Measurements from ENCODE around the gene KPTN.

KPTN gene

DNA sequence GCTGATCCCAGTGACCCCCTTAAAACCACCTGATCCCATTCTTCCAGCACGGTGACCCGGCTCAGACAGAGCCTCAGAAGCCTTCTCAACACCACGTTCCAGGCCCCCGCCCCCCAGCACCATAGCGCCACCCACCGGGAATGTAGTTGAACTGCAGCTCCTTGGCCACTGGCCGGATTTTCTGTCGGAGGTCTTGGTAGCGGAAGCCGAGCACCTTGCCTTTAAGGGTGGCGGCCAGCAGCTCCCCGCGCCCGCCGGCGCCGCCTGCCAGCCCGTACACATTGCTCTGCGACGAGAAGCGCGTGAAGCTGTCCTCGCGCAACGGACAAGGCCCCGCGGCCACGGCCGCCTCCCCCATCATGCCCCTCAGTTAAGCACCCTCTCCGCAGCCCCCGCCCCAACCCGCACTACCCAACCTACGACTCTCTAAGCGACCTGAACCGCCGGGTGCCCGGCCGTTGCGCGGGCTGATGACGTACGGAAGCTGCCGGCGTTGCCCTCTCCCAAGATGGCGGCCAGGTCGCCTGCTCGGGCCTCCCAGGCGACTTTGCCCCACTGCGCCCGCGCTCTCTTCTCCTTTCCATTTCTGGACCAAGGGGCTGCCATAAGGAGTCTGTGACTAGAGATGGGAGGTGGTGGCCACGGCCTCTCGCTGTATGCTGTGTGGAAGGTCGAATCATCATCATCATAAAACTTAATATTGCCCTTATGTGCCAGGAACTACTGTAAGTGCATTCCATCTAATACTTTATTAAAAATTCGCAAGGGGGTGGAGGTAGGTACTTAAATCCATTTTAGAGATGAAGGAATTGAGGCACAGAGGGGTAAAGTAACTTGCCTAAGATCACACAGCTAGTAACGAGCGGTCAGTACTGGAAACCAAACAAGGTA, at the start of gene KPTN:
KPTN (minus strand) TSS at position 420 of the 891 bp plus-strand sequence; CDS start at position 361, 59 bp downstream.
- TF ChIP-seq, protein P1, sequence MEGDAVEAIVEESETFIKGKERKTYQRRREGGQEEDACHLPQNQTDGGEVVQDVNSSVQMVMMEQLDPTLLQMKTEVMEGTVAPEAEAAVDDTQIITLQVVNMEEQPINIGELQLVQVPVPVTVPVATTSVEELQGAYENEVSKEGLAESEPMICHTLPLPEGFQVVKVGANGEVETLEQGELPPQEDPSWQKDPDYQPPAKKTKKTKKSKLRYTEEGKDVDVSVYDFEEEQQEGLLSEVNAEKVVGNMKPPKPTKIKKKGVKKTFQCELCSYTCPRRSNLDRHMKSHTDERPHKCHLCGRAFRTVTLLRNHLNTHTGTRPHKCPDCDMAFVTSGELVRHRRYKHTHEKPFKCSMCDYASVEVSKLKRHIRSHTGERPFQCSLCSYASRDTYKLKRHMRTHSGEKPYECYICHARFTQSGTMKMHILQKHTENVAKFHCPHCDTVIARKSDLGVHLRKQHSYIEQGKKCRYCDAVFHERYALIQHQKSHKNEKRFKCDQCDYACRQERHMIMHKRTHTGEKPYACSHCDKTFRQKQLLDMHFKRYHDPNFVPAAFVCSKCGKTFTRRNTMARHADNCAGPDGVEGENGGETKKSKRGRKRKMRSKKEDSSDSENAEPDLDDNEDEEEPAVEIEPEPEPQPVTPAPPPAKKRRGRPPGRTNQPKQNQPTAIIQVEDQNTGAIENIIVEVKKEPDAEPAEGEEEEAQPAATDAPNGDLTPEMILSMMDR (IDR thresholded peaks at IDR 0.05; ENCODE audit: low read depth, low read length) = peak; percentile 86
- peak within 1 kb of the TSS; percentile 95 for H3K27ac ChIP-seq
- peaks cover 35% of the 10 kb centered on the region for H3K36me3 ChIP-seq
- H3K9me3 ChIP-seq (ENCODE audit: severe bottlenecking) = no peaks in the 10 kb centered on the region
- peak; percentile 90 for DNase-seq
- H3K4me3 ChIP-seq (ENCODE audit: low read depth, low read length) = peak within 1 kb of the TSS; percentile 80
- no peaks in the 10 kb centered on the region for H3K27me3 ChIP-seq (ENCODE audit: insufficient read depth, low read depth, severe bottlenecking)

DNA sequence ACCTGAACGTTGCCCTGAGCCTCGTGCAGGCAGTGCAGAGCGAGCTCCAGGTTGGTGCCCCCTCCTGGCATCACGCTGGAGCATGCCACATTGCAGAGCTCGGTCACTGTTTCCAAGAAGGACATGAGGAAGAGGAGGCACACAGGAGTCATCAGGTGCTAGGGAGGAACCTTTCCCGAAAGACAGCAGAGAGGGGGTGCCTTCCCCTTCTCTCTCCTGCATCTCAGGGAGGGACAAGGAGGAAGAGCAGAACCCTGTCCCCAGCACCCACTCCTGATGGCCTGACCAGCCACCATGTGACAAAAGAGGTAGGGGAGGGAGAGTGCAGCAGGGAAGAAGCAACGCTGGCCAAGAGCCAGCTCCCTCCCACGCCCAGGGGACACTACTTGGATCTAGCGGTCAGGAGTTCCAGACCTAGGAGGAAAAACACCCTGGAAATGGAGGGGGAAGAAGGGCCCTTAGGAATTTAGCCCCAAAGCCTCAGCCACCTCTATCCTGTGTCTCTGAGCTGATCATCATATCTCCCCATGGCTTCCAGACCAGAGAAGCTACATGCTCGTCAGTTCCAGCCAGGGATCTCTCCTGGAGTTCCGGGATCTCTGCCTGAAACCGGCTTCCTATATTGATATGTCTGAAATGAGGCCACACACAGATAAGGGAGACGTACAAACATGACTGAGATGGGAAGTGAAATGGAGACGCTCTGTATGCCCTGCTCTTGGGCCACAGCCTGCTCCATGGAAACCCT, 47.8 kb upstream of the KPTN start:
- H3K4me3 ChIP-seq (ENCODE audit: low read depth, low read length) = no peak overlapping the region
- H3K27me3 ChIP-seq (ENCODE audit: insufficient read depth, low read depth, severe bottlenecking) = no peaks in the 10 kb centered on the region
- TF ChIP-seq, protein P1 (IDR thresholded peaks at IDR 0.05; ENCODE audit: low read depth, low read length) = no peak
- no peak for DNase-seq
- H3K9me3 ChIP-seq (ENCODE audit: severe bottlenecking) = no peaks in the 10 kb centered on the region
- H3K36me3 ChIP-seq = no peaks in the 10 kb centered on the region
- H3K27ac ChIP-seq = no peak overlapping the region

DNA sequence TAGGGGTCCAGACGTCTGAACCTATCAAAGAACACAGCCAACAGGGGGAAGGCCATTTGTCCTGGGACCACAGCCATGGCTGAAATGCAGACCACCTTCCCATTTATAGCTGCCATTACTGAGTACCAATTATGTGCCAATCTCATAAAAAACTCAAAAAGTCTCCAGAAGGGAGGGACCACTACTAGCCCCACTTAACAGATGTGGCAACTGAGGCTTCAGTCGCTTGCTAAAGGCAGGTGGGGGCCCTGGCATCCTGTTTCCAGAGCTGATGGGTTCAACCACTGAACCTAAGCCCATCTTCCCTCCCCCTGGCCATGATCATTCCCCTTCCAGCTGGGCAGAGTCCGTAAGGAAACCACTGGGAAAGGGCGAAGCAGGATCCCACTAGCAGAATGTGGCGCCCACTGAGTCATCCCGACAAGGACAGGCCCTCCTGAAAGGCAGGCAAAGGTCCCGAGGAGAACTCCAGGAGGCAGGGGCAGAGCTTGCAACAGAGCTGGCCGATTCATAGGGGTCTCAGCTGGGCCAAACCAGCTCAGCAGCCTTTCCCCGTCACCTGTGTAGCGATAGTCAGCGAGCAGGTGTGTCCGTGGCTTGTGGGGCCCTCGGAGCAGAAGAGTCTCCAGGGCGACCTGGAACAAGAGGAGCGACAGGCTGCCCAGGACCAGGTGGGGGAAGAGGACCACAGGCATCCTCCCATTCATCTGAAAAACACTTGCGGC, 45.2 kb upstream of the KPTN start:
- no peak overlapping the region for H3K27ac ChIP-seq
- no peaks in the 10 kb centered on the region for H3K36me3 ChIP-seq
- no peaks in the 10 kb centered on the region for H3K27me3 ChIP-seq (ENCODE audit: insufficient read depth, low read depth, severe bottlenecking)
- H3K9me3 ChIP-seq (ENCODE audit: severe bottlenecking) = peaks cover 2% of the 10 kb centered on the region
- TF ChIP-seq, protein P1 (IDR thresholded peaks at IDR 0.05; ENCODE audit: low read depth, low read length) = no peak
- no peak overlapping the region for H3K4me3 ChIP-seq (ENCODE audit: low read depth, low read length)
- DNase-seq = no peak

DNA sequence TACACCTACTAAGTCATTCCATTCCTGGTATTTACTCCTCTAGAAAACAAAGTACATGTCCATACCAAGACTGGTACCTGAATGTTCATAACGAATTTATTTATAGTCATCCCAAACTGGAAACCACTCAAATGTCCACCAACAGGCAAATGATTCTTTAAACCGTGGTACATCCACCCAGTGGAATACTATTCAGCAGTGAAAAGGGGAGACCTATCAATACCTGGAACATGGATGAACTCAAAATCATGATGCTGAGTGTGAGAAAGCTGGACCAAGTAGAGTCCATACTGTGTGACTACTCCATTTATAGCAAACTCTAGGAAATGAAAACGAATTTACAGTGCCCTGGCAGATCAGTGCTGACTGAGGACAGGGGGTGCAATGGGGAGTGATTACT, 42.8 kb upstream of the KPTN start:
- H3K9me3 ChIP-seq (ENCODE audit: severe bottlenecking) = peaks cover 2% of the 10 kb centered on the region
- DNase-seq = no peak
- no peaks in the 10 kb centered on the region for H3K36me3 ChIP-seq
- H3K27ac ChIP-seq = no peak overlapping the region
- H3K4me3 ChIP-seq (ENCODE audit: low read depth, low read length) = no peak overlapping the region
- no peaks in the 10 kb centered on the region for H3K27me3 ChIP-seq (ENCODE audit: insufficient read depth, low read depth, severe bottlenecking)
- TF ChIP-seq, protein P1 (IDR thresholded peaks at IDR 0.05; ENCODE audit: low read depth, low read length) = no peak

DNA sequence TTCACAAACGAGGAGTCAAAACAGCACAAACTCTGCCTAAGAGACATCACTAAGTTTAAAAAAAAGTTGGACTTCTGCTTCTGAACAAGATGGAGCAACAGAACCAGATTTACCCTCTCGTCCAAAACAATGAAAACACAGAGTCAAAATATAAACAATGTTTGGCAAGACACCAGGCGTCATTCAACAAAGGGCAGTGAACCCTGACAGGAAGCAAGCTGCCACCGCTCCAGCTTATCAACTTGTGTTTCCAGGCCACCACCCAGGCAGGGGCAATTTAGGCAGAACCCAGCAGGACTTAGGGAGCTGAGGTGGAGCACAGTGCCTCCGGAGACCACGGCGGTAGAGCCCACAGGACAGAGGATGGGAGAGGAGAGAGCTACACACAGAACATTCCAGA, 39.5 kb upstream of the KPTN start:
- TF ChIP-seq, protein P1 (IDR thresholded peaks at IDR 0.05; ENCODE audit: low read depth, low read length) = no peak
- H3K27ac ChIP-seq = no peak overlapping the region
- DNase-seq = no peak
- no peak overlapping the region for H3K4me3 ChIP-seq (ENCODE audit: low read depth, low read length)
- H3K36me3 ChIP-seq = no peaks in the 10 kb centered on the region
- peaks cover 2% of the 10 kb centered on the region for H3K9me3 ChIP-seq (ENCODE audit: severe bottlenecking)
- no peaks in the 10 kb centered on the region for H3K27me3 ChIP-seq (ENCODE audit: insufficient read depth, low read depth, severe bottlenecking)

All from WERI-Rb-1 (cell line).